Kidney tubule cell (primary cell): Measurements from ENCODE around the gene DGCR2.
"Not testable (repeated sequence)": the region's sequence is repeated elsewhere in the genome, so short reads cannot be mapped to it uniquely, and the experiment has no call there.

Experiments used
- DNase-seq: peaks from one replicate; pipeline ENCODE4 v3.0.0-alpha.2; 2018; ENCODE audit warnings: low spot score

DGCR2 gene

DNA sequence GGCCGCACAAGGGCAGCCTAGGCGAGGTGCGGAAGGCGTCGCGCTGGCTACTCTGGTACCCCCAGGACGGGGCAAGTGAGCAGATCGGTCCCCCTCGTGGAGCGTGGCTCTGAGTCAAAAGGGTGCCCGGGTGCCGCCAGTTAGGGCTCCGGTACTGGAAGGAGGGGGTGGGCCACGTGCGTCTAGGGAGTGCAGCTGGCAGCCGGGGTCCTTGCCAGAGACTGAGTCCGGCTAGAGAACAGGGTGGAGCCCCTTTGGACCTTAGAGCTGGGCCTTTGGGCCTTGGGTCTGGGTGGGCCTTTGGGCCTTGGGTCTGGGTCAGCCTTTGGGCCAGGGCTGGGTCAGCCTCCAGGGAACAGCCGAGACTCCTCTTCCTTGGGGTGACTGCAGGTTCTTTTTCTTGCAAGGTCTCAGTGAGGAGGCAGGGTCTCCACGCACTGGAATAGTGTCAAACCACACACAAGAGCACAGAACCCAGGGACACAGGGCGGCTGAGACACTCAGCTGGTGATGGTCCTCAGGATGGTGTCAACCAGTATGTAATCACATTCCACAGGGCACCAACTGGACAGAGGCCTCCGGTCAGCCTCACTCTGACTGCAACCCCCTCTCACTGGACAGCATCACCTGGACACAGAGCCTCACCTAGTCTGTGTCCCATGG lies 91.9 kb downstream of the DGCR2 start:
- not testable (repeated sequence) for DNase-seq

DNA sequence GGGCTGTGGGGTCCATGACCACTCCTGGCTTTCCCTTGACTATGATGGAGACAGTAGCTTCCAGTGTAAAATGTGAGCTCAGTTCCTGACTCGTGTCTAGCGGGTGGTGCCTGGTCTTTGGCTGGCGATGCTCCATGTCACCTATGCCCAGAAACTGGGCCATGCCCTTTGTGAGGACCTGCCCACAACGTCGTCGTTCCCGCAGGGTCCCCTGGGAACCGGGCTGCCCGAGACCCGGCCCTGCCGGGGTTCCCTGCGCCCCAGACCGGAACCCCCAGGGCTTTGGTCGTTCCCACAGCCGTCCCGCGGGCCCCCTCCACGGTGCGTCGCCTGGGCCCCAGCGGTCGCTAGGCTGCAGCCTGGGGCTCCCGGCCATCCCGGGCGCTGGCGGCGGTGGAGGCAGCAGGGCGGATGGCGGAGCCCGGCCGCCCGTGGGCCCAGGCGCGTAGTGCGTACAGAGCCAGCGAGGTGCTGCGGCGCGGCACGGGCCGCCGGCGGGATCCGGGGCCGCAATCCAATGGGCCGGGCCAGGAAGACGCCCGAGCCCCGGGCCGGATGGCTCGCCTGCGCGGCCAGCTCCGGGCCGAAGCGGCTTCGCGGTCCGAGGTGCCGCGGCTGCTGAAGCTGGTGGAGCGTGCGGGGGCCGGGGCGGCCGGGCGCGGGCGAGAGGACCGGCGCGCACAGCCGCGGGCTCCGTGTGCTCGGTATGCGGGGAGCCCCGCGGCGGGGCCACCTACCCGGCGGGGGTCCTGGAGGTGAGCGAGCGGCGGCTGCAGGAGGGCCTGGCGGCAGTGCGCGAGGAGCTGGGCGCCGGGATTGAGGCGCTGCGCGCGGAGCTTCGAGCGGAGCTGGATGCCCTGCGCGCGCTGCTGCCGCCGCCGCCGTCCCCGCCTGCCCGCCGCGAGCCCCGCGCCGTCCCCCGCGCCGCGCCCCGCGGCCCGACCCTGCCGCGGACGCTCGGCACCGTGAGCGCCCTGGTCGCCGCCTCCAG lies 92.8 kb downstream of the DGCR2 start:
- DNase-seq, result not testable (repeated sequence)

DNA sequence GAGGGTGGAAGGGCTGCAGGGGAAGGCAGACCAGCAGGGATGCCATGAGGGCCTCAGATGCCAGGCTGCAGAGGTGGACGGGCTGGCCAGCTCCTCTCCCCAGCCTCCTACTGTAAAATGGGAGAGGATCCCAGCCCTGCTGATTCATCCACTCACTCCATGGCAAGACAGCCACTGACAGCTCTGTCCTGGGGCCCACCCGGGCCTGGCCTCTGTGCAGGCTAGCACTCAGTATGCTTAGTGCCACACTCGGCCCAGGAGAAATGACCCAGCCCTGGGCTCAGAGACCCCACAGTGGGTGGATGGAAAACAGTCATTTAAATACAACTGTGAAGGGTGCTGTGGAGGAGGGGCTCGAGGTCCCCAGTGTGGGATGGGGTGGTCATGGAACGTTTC lies 94.2 kb downstream of the DGCR2 start:
- not testable (repeated sequence) for DNase-seq

DNA sequence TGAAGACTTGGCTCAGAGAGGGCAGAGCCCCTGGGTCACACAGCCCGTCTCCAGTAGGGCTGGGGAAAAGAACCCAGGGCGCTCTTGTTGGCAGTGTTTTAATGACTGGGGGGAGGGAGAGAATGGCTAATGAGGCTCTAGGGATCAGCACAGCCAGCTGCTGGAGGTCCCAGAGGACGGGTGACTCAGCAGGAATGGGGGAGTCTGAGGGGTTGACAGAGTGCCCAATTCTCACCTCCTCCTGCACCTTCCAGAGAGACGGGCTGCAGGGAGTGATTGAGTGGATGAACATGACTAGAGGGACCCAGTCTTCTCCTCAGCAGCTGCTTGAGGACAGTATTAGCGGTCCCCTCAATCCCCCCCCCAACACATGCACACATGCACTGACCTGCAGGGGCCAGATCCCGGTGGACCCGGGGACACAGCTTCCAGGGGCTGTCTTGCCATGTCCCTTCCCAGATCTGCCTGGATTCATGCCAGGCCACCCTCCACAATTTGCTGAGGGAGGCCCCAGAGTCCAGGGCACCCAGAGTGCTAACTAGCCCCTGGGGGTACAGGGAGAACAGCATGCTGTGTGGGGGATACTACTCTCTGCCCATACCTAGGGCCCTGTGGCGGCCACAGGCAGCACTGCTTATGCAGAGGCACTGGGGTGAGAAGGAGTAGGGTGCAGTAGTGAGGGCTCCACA lies 94.7 kb downstream of the DGCR2 start:
- DNase-seq, result not testable (repeated sequence)

DNA sequence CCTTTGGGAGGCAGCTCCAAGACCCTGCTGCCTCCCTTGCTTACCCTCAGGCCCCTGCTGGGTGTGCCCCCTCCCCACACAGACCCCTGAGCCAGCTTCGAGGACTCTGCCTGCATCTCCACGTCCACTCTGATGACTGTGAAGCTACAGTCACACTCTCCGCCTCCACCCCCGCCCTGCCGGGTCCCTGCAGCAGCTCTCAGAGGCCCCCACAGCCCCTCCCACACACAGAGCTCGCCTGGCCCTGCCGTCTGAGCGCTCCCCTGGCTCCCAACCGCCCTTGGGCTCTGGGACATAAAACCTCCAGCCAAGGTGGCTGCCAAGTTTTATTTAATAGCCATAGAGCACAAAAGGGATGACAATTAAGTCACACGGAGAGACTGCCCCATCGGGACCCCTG lies 96.1 kb downstream of the DGCR2 start:
- not testable (repeated sequence) for DNase-seq

DNA sequence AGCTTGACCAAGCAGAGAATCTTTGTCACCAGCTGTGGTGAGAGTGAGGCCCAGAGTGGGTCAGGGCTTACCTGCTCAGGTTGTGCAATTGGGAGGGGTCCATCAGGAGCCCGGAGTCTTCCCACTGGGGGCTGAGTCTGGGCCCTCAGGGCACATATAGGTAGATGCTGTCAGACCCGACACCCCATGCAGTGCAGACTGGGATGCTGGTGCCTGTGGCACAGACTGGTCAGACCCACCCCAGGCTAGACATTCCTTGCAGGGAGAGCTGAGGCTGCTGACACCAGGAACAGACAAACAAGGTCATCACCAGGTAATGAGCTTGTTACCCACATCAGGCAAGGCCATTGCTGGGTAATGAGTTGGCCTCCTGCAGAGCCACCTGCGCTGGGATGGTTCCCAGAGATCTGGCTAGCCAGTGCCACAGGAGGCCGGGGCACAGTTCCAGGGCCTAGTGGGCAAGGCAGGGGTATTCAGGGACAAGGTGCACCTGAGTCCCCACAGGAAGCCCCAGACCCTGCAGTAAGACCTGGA lies 97.2 kb downstream of the DGCR2 start:
- peak; percentile 18 for DNase-seq

DNA sequence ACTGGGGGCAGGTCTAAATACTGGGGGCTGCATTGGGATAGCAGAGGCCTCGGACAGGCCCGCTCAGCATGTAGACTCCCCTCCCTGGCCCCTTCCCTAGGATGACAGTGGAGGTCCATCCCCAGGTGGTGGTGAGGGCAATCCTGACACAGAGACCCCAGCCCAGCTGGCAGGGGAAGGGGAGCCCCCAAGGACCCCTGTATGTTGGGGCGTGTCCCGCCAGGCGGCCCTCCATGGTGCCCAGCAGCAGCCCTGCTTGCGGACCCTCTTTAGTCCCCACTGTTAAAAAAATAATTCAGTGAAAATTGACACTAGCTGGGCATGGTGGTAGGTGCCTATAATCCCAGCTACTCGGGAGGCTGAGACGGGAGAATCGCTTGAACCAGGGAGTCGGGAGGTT lies 98.3 kb downstream of the DGCR2 start:
- DNase-seq, result not testable (repeated sequence)

DNA sequence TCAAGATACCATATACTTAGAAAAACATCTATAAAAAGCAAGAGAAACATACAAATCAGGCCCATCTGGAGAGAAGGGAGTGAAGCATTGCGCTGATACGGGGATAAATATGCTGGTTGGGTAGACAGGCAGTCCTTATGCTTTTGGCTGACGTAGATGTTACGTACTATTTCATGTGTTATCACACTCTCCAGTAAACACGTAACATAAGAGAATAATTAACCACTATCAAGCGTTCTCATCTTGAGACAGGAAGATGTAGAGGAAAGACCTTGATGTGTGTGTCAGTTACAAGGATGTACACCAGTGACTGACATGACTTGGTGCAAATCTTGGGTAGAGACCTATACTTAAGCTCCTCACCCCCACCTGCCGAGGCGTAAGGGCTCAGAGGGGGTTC lies 99.5 kb downstream of the DGCR2 start:
- DNase-seq, result no peak

DNA sequence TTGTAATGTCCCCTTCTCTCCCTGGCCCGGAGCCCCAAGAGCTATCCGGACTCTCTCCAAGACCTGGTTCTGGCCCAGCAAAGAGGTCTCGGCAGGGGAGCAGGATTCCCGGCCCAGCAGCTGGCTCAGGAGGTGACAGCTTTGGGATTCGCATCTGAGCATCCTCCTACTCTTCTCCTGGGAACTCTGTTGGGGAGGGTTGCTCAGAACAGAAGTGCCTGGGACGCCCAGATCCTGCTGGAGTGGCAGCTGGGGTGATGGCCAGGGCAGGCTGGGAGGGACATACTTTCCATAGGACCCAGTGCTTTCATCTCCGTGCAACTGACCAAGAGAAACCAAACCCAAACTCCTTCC lies 102.6 kb downstream of the DGCR2 start:
- DNase-seq, result no peak

DNA sequence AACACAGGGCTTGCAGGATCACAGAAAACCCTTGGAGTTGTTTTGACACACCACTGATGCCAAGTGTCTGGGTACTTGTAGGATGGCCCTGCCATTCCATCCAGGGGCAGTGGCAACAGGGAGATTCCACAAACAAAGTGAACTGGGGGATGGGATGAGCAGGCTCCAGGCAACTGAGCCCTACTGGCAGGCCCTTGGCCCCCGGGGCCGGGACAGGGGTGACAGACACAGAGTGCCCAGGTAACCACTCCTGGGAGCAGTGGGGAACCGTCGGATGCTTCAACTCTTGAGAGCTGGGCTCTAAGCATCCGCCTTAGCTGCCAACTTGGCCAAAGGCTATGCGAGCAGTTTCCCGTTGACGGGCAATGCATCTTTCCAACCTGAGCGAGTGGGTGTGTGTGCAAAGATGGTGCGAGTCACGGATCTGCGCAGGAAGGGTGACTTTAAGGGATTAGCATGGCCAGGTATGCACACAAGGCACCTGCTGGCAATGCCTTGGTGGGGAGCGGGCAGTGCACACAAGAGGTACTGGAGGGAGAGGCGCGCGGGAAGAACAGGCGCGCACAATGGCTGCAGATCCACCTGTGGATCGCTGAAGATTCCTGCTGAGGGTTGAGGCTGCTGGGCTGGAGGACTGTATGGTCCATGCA lies 103.1 kb downstream of the DGCR2 start:
- DNase-seq, result no peak

DNA sequence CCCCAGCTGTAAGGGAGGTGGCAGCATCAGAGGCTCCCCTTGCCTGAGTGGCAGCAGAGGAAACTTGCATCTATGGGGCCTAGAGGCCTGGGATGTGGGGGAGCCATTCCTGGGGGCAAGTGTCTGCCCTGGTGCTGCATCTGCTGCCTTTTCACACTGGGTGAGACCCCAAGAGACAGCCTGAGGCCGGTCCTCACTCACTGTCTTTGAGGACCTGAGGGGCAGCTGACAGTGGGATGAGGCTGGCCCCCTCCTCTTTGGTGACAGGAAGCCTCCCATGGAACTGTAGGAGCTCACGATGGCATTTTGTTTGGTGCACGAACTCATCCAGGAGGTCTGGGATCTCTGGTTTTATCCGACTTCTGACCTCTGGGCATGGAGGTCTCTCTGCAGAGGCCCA lies 104.0 kb downstream of the DGCR2 start:
- DNase-seq, result no peak

DNA sequence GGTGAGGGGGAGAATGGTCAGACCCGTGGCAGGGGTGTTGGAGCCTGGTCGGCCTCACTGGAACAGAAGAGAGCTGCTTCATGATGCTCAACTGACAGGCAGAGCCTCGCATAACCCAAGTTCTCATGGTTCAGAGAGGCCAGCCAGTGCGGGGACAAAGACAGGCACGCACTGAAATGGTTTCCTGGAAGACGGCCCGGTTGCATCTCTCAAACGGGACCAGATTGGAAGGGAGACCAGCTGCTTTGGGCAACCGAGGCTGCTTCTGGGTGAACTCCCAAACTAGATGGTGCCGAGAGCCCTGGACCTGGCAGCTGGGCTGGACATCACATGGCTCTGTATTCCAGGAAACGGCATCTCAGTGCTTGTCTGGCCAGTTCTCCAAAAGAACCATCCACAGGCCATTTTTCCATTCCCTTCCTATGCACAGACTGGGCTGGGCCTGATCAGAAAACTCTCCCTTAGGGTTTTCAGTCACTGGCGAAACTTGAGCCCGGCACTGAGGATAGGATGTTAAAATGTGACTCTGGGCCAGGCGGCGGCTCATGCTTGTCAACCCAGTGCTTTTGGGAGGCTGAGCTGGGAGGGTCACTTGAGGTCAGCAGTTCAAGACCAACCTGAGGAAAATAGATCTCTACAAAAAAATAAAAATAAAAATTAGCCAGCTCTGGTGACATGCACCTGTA lies 106.0 kb downstream of the DGCR2 start:
- no peak for DNase-seq

DNA sequence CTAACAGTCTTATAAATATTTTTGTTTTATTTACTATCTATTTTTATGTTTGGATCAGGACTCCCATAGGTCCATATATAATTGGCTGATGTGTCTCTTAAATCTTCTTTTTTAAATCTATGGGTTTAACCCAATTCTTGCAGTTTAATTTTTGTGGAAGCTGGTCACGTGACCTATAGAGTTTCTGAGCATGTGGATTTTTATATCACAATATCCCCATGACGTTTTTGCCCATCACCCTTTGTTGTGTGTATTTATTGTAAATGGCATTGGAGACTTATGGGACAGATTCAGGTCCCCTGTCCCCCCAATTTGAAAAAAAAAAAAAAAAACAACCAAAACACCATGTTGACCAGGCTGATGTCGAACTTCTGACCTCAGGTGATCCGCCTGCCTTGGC lies 107.3 kb downstream of the DGCR2 start:
- no peak for DNase-seq

DNA sequence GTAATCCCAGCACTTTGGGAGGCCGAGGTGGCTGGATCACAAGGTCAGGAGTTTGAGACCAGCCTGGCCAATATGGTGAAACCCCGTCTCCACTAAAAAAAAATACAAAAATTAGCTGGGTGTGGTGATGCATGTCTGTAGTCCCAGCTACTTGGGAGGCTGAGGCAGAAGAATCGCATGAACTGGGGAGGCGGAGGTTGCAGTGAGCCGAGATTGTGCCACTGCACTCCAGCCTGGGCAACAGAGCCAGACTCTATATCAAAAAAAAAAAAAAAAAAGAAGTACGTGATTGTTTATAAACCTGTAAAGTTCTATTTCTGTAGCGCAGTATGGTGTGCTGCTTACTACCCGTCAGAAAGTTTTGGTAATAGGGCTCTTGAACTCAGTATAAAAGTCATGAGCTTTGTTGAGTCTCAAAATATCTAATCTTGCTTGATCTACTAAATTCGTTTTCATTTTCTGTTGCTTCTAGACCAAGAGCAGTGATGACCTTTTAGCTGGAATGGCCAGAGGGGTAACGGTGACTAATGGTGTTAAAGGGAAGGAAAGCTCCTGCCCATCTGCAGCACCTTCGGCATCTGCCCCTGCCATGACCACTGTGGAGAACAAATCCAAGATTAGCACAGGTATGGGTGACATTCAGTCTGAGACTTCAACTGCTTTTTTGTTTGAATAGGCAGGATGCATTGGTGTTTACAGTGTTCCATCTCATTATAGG lies 108.2 kb downstream of the DGCR2 start:
- DNase-seq, result not testable (repeated sequence)

DNA sequence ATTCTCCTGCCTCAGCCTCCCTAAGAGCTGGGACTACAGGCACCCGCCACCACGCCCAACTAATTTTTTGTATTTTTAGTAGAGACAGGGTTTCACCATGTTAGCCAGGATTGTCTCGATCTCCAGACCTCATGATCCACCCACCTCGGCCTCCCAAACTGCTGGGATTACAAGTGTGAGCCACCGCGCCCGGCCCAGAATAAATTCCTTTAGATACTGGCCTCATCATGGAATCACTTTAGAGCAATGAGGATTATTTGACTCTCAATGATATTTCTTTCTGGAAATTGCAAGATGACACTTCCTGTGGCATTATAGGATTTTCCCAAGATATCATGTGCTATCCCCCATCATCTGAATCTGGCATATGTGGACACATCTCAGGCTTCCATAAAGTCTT lies 108.8 kb downstream of the DGCR2 start:
- DNase-seq, result not testable (repeated sequence)

DNA sequence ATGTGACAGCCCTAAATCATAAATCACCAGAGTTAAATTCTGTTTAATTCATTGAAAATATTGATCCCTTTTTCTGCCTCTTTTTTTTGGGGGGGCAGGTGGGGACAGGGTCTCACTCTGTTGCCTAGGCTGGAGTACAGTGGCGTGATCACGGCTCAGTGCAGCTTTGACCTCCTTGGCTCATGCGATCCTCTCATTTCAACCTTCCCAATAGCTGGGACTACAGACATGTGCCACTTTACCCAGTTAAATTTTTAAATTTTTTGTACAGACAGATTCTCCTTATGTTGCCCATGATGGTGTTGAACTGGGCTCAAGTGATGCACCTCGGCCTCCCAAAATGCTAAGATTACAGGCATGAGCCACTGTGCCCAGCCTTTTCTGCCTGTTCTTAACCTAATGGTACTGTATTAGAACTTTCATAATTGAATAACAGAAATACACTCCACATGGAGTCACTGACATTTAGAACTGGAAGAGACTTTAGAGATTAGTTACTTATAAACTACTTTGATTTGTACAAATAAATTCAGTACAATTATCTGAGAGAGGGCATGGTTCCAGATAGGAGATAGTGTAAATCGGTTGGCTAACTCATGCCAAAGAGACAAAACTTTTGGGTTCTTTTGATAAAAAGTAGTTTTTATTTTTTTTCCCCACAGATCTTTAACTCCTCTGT lies 109.8 kb downstream of the DGCR2 start:
- peak; percentile 18 for DNase-seq

DNA sequence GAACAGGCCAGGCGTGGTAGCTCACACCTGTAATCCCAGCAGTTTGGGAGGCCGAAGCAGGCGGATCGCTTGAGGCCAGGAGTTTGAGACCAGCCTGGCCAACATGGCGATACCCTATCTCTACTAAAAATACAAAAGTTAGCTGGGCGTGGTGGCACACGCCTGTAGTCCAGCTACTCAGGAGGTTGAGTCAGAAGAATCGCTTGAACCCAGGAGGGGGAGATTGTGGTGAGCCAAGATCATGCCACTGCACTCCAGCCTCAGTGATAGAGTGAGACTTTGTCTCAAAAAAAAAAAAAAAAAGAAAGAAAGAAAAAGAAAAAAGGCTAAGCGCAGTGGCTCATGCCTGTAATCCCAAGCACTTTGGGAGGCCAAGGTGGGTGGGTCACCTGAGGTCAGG lies 110.6 kb downstream of the DGCR2 start:
- DNase-seq, result peak; percentile 7

DNA sequence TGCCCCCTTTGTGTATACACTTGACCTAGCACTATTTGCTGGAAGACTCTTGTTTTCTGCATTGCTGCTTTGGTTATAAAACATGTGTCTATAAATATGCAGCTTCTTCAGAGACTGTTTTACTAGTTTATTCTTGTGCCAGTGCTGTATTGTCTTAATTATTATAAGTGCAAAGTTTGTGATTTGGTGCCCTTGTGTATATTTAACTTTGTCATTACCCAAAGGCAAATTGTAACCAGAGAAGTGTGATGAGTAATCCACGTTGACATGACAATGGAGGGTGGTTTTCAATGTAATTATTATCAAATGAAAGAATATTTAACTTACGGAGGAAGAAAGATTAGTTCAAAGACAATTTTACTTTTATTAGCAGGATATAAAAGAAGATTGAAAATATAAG lies 111.1 kb downstream of the DGCR2 start:
- peak; percentile 34 for DNase-seq

DNA sequence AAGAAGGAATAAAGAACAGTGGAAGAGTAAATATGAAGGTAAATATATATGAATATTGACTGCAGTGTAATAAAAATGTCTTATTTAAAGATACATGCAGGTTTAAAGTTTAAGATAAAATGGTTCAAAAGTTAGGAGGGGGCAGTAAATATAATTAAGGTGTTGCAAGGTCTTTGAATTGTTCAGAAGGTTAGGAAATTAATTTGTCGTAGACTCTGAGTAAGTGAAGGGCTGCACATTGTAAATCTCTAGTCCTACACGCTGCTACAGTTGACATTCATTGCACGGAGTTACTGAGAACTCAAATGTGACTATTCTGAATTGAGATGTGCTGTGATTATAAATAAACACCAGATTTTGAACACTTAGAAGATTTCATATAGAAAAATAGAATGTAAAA lies 116.3 kb downstream of the DGCR2 start:
- DNase-seq, result no peak

DNA sequence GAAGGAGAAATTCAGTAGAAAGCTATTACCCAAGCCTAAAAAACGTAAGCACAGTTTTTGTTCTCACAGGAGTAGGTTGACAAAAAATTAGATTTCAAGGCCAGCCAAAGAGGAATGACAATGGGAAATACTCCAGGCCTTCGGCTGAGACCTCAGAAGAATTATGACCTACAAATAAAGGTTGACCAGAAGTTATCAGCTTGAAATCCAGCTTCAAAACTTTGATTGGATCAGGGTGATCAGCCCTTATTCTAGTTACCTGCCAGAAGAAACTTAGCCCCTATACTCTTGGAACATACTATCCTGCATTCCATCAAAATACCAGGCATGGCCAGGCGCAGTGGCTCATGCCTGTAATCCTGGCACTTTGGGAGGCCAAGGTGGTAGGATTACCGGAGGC lies 117.7 kb downstream of the DGCR2 start:
- DNase-seq, result no peak
